Limb (tissue), 2 donors: ENCODE measurements around the gene LINC00632.

Experiments
- DNase-seq, 2 donors: peaks; one replicate each; pipeline ENCODE4 v3.0.0-alpha.2; 2016; ENCODE audit errors: extremely low spot score in 2 of 2

LINC00632 gene

GRCh38 chrX:140765043-140765784 is 55.7 kb downstream of the LINC00632 start:
- DNase-seq: peak in 1 of 2 donors; percentile 31

GRCh38 chrX:140766024-140766611 is 56.6 kb downstream of the LINC00632 start:
- peak; percentile 63 to 68 for DNase-seq

GRCh38 chrX:140767646-140768045 is 58.1 kb downstream of the LINC00632 start:
- no peak for DNase-seq

GRCh38 chrX:140775211-140775610 is 65.7 kb downstream of the LINC00632 start:
- DNase-seq: no peak

- no peak for DNase-seq
Measured at GRCh38 chrX:140776320-140776719, 66.8 kb downstream of the LINC00632 start.

- no peak for DNase-seq
Measured at GRCh38 chrX:140794642-140795041, 85.1 kb downstream of the LINC00632 start.

- no peak for DNase-seq
Measured at GRCh38 chrX:140799216-140799615, 89.7 kb downstream of the LINC00632 start.

- DNase-seq: no peak
Measured at GRCh38 chrX:140804292-140804691, 94.7 kb downstream of the LINC00632 start.

GRCh38 chrX:140815868-140816267 is 106.3 kb downstream of the LINC00632 start:
- peak; percentile 1 to 41 for DNase-seq

GRCh38 chrX:140817943-140818342 is 108.4 kb downstream of the LINC00632 start:
- DNase-seq: peak in 1 of 2 donors; percentile 38

GRCh38 chrX:140821280-140821679 is 111.7 kb downstream of the LINC00632 start:
- DNase-seq: no peak

GRCh38 chrX:140822184-140822583 is 112.6 kb downstream of the LINC00632 start:
- DNase-seq: no peak

- no peak for DNase-seq
Measured at GRCh38 chrX:140822861-140823260, 113.3 kb downstream of the LINC00632 start.

GRCh38 chrX:140836874-140837273 is 127.3 kb downstream of the LINC00632 start:
- no peak for DNase-seq
